K562 (cell line): Measurements from ENCODE around the gene MCAM.

ENCODE experiments used
- TCF7 ChIP-seq: sonication (generic); IDR thresholded peaks from 2 replicates; pipeline ENCODE4 v1.6.1; 2016; ENCODE audit warnings: antibody characterized with exemption, borderline replicate concordance
- TF ChIP-seq, protein P1 (sequence below), 2 experiments: IDR thresholded peaks; 2 replicates each; pipeline ENCODE4 v1.6.1; 2012; ENCODE audit warnings: improper control_type of control experiment in 2 of 2, low read depth in 2 of 2, low read length in 2 of 2, borderline replicate concordance in 1 of 2

DNA sequence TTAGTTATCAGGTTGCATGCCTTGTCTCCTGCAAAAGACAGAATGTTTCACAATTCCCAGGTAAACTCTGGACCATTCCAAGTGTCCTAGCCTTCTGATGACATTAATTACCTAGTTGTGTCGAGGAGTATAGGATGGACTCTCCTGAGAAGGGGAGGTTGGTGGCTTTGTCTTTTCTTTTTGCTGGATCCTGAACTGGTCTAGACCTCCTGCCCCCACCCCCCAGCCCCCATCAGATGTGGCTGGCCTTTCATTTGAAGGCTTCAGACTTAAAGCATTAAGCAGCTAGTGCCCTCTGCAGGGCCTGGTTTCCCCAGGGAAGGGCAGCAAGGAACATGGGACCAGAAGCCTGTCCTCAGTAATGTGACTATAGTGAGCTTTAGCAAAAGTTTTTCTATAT, 9.7 kb downstream of the MCAM start:
- no peak for TF ChIP-seq TCF7
- TF ChIP-seq, protein P1, sequence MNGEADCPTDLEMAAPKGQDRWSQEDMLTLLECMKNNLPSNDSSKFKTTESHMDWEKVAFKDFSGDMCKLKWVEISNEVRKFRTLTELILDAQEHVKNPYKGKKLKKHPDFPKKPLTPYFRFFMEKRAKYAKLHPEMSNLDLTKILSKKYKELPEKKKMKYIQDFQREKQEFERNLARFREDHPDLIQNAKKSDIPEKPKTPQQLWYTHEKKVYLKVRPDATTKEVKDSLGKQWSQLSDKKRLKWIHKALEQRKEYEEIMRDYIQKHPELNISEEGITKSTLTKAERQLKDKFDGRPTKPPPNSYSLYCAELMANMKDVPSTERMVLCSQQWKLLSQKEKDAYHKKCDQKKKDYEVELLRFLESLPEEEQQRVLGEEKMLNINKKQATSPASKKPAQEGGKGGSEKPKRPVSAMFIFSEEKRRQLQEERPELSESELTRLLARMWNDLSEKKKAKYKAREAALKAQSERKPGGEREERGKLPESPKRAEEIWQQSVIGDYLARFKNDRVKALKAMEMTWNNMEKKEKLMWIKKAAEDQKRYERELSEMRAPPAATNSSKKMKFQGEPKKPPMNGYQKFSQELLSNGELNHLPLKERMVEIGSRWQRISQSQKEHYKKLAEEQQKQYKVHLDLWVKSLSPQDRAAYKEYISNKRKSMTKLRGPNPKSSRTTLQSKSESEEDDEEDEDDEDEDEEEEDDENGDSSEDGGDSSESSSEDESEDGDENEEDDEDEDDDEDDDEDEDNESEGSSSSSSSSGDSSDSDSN (IDR thresholded peaks at IDR 0.05; ENCODE audit: borderline replicate concordance in 1 of 2, low read depth in 2 of 2, low read length in 2 of 2): no peak
